ENCODE data around the gene GCLC.

The GCLC gene

GRCh38 chr6:53476964-53477363 is 67.9 kb downstream of the GCLC start:
- H2BK15ac ChIP-seq (ENCODE audit: low read depth, poor library complexity, severe bottlenecking), result no peak overlapping the region
- DNase-seq, result no peak
- no peak overlapping the region for H4K8ac ChIP-seq (ENCODE audit: low read length)
- H4K91ac ChIP-seq (ENCODE audit: low read length), result no peak overlapping the region
- WGBS, result 100% methylated on average over 1 of the region's 1 CpG
- H3K27ac ChIP-seq (ENCODE audit: low read length, poor library complexity, severe bottlenecking), result no peak overlapping the region
- H3K27me3 ChIP-seq (ENCODE audit: control insufficient read depth in 1 of 2, insufficient read depth in 1 of 2, low read length in 2 of 2), result no peaks in the 10 kb centered on the region
- no peak overlapping the region for H3K4me3 ChIP-seq (ENCODE audit: insufficient read depth in 1 of 2, low read depth in 1 of 2, low read length in 2 of 2)
- H3K36me3 ChIP-seq (ENCODE audit: control insufficient read depth in 1 of 2, insufficient read depth in 2 of 2, low read depth in 1 of 2, low read length in 2 of 2), result no peaks in the 10 kb centered on the region
- no peak overlapping the region for H3K9ac ChIP-seq (ENCODE audit: low read length)
- H2BK120ac ChIP-seq (ENCODE audit: low read depth, low read length), result no peak overlapping the region
- no peak overlapping the region for H2BK12ac ChIP-seq (ENCODE audit: low read length in 2 of 2)
- no peak overlapping the region for H3K14ac ChIP-seq (ENCODE audit: low read length in 2 of 2)
- H2AFZ ChIP-seq (ENCODE audit: low read depth, low read length), result no peak overlapping the region
- no peak overlapping the region for H3K23ac ChIP-seq (ENCODE audit: low read length in 2 of 2)
- H3K79me1 ChIP-seq (replicated peaks; ENCODE audit: low read length, poor library complexity, severe bottlenecking), result no peaks in the 10 kb centered on the region
- H3K4me1 ChIP-seq (ENCODE audit: control insufficient read depth, insufficient read depth, low read depth, low read length), result no peaks in the 10 kb centered on the region
- no peaks in the 10 kb centered on the region for H3K9me3 ChIP-seq (ENCODE audit: control insufficient read depth, low read length)
- H3K18ac ChIP-seq (ENCODE audit: low read depth in 1 of 2, low read length in 2 of 2), result no peak overlapping the region
- no peak overlapping the region for H2BK5ac ChIP-seq (ENCODE audit: low read depth, low read length, poor library complexity, severe bottlenecking)
- no peak overlapping the region for H3K4ac ChIP-seq (ENCODE audit: low read depth in 1 of 2, low read length in 2 of 2)
- H2AK5ac ChIP-seq (ENCODE audit: low read length, severe bottlenecking), result no peak overlapping the region
- H3K4me2 ChIP-seq (ENCODE audit: low read length, poor library complexity, severe bottlenecking), result no peak overlapping the region

GRCh38 chr6:53474010-53474409 is 70.9 kb downstream of the GCLC start:
- WGBS, result 96% methylated on average over 2 of the region's 2 CpGs
- Histone ChIP-seq H2BK15ac (ENCODE audit: low read depth, poor library complexity, severe bottlenecking) (no peak overlapping the region), H2AFZ (ENCODE audit: low read depth, low read length) (no peak overlapping the region), H3K27me3 (ENCODE audit: control insufficient read depth in 1 of 2, insufficient read depth in 1 of 2, low read length in 2 of 2) (no peaks in the 10 kb centered on the region), H3K18ac (ENCODE audit: low read depth in 1 of 2, low read length in 2 of 2) (no peak overlapping the region), H3K9ac (ENCODE audit: low read length) (no peak overlapping the region), H2AK5ac (ENCODE audit: low read length, severe bottlenecking) (no peak overlapping the region), H3K23ac (ENCODE audit: low read length in 2 of 2) (no peak overlapping the region), H3K9me3 (ENCODE audit: control insufficient read depth, low read length) (no peaks in the 10 kb centered on the region), H3K4me1 (ENCODE audit: control insufficient read depth, insufficient read depth, low read depth, low read length) (no peaks in the 10 kb centered on the region), H3K4me2 (ENCODE audit: low read length, poor library complexity, severe bottlenecking) (no peak overlapping the region), H2BK120ac (ENCODE audit: low read depth, low read length) (no peak overlapping the region), H3K27ac (ENCODE audit: low read length, poor library complexity, severe bottlenecking) (no peak overlapping the region), H2BK12ac (ENCODE audit: low read length in 2 of 2) (no peak overlapping the region), H2BK5ac (ENCODE audit: low read depth, low read length, poor library complexity, severe bottlenecking) (no peak overlapping the region), H4K91ac (ENCODE audit: low read length) (no peak overlapping the region), H3K4me3 (ENCODE audit: insufficient read depth in 1 of 2, low read depth in 1 of 2, low read length in 2 of 2) (no peak overlapping the region), H3K14ac (ENCODE audit: low read length in 2 of 2) (no peak overlapping the region), H3K4ac (ENCODE audit: low read depth in 1 of 2, low read length in 2 of 2) (no peak overlapping the region), H4K8ac (ENCODE audit: low read length) (no peak overlapping the region), H3K36me3 (ENCODE audit: control insufficient read depth in 1 of 2, insufficient read depth in 2 of 2, low read depth in 1 of 2, low read length in 2 of 2) (no peaks in the 10 kb centered on the region), H3K79me1 (replicated peaks; ENCODE audit: low read length, poor library complexity, severe bottlenecking) (no peaks in the 10 kb centered on the region)
- DNase-seq, result no peak

- H2AFZ ChIP-seq (ENCODE audit: low read depth, low read length), result no peak overlapping the region
- H3K4me1 ChIP-seq (ENCODE audit: control insufficient read depth, insufficient read depth, low read depth, low read length), result peaks cover 1% of the 10 kb centered on the region
- H3K79me1 ChIP-seq (replicated peaks; ENCODE audit: low read length, poor library complexity, severe bottlenecking), result no peaks in the 10 kb centered on the region
- H3K27ac ChIP-seq (ENCODE audit: low read length, poor library complexity, severe bottlenecking), result no peak overlapping the region
- no peaks in the 10 kb centered on the region for H3K27me3 ChIP-seq (ENCODE audit: control insufficient read depth in 1 of 2, insufficient read depth in 1 of 2, low read length in 2 of 2)
- H4K91ac ChIP-seq (ENCODE audit: low read length), result no peak overlapping the region
- no peaks in the 10 kb centered on the region for H3K9me3 ChIP-seq (ENCODE audit: control insufficient read depth, low read length)
- no peaks in the 10 kb centered on the region for H3K36me3 ChIP-seq (ENCODE audit: control insufficient read depth in 1 of 2, insufficient read depth in 2 of 2, low read depth in 1 of 2, low read length in 2 of 2)
- H3K23ac ChIP-seq (ENCODE audit: low read length in 2 of 2), result no peak overlapping the region
- no peak overlapping the region for H4K8ac ChIP-seq (ENCODE audit: low read length)
- H2AK5ac ChIP-seq (ENCODE audit: low read length, severe bottlenecking), result no peak overlapping the region
- H2BK120ac ChIP-seq (ENCODE audit: low read depth, low read length), result no peak overlapping the region
- no peak overlapping the region for H3K14ac ChIP-seq (ENCODE audit: low read length in 2 of 2)
- H2BK5ac ChIP-seq (ENCODE audit: low read depth, low read length, poor library complexity, severe bottlenecking), result no peak overlapping the region
- no peak overlapping the region for H3K4me2 ChIP-seq (ENCODE audit: low read length, poor library complexity, severe bottlenecking)
- H2BK12ac ChIP-seq (ENCODE audit: low read length in 2 of 2), result no peak overlapping the region
- no peak overlapping the region for H3K9ac ChIP-seq (ENCODE audit: low read length)
- no peak overlapping the region for H3K18ac ChIP-seq (ENCODE audit: low read depth in 1 of 2, low read length in 2 of 2)
- no peak overlapping the region for H3K4ac ChIP-seq (ENCODE audit: low read depth in 1 of 2, low read length in 2 of 2)
- no CpG with 5 or more reads among the region's 1 CpG for WGBS
- DNase-seq, result no peak
- H2BK15ac ChIP-seq (ENCODE audit: low read depth, poor library complexity, severe bottlenecking), result no peak overlapping the region
- no peak overlapping the region for H3K4me3 ChIP-seq (ENCODE audit: insufficient read depth in 1 of 2, low read depth in 1 of 2, low read length in 2 of 2)
These were observed 75.7 kb downstream of the GCLC start for GRCh38 chr6:53469163-53469562.

- Histone ChIP-seq H3K18ac (ENCODE audit: low read depth in 1 of 2, low read length in 2 of 2) (no peak overlapping the region), H2BK5ac (ENCODE audit: low read depth, low read length, poor library complexity, severe bottlenecking) (no peak overlapping the region), H3K4ac (ENCODE audit: low read depth in 1 of 2, low read length in 2 of 2) (no peak overlapping the region), H3K27ac (ENCODE audit: low read length, poor library complexity, severe bottlenecking) (no peak overlapping the region), H4K8ac (ENCODE audit: low read length) (no peak overlapping the region), H3K14ac (ENCODE audit: low read length in 2 of 2) (no peak overlapping the region), H2BK120ac (ENCODE audit: low read depth, low read length) (no peak overlapping the region), H3K9me3 (ENCODE audit: control insufficient read depth, low read length) (no peaks in the 10 kb centered on the region), H4K91ac (ENCODE audit: low read length) (no peak overlapping the region), H2BK12ac (ENCODE audit: low read length in 2 of 2) (no peak overlapping the region), H3K9ac (ENCODE audit: low read length) (no peak overlapping the region), H3K4me1 (ENCODE audit: control insufficient read depth, insufficient read depth, low read depth, low read length) (peaks cover 1% of the 10 kb centered on the region), H3K27me3 (ENCODE audit: control insufficient read depth in 1 of 2, insufficient read depth in 1 of 2, low read length in 2 of 2) (no peaks in the 10 kb centered on the region), H3K79me1 (replicated peaks; ENCODE audit: low read length, poor library complexity, severe bottlenecking) (no peaks in the 10 kb centered on the region), H2AFZ (ENCODE audit: low read depth, low read length) (no peak overlapping the region), H2BK15ac (ENCODE audit: low read depth, poor library complexity, severe bottlenecking) (no peak overlapping the region), H3K36me3 (ENCODE audit: control insufficient read depth in 1 of 2, insufficient read depth in 2 of 2, low read depth in 1 of 2, low read length in 2 of 2) (no peaks in the 10 kb centered on the region), H3K4me2 (ENCODE audit: low read length, poor library complexity, severe bottlenecking) (no peak overlapping the region), H3K23ac (ENCODE audit: low read length in 2 of 2) (no peak overlapping the region), H3K4me3 (ENCODE audit: insufficient read depth in 1 of 2, low read depth in 1 of 2, low read length in 2 of 2) (no peak overlapping the region), H2AK5ac (ENCODE audit: low read length, severe bottlenecking) (no peak overlapping the region)
- WGBS, result 60% methylated on average over 1 of the region's 1 CpG
- DNase-seq, result no peak
These were observed 78.6 kb downstream of the GCLC start for GRCh38 chr6:53466257-53466656.

All from mesenchymal stem cell (in vitro differentiated cells and primary cell).